ENCODE measurements around the gene ETV3.

DNA sequence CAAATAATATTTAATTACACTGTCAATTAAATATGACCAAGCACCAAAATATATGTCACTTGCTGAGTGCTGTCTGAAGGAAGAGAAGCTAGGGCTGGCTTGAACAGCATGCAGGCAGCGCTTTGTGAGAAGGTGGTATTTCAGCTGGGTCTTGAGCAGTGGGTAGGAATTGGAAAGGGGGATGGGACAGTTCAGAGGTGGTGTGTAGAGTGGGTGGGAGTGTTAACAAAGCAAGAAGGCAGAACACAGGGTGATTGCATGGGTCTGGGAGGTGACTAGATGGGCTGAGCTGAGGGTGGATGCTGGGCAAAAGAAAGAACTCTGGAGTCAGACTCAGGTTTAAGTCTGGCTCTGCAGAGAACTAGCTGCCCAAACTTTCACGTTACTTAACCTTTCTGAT lies 14.3 kb upstream of the ETV3 start:
- TF ChIP-seq POLR2A (IDR thresholded peaks at IDR 0.05): no peak
- TF ChIP-seq, protein P1, sequence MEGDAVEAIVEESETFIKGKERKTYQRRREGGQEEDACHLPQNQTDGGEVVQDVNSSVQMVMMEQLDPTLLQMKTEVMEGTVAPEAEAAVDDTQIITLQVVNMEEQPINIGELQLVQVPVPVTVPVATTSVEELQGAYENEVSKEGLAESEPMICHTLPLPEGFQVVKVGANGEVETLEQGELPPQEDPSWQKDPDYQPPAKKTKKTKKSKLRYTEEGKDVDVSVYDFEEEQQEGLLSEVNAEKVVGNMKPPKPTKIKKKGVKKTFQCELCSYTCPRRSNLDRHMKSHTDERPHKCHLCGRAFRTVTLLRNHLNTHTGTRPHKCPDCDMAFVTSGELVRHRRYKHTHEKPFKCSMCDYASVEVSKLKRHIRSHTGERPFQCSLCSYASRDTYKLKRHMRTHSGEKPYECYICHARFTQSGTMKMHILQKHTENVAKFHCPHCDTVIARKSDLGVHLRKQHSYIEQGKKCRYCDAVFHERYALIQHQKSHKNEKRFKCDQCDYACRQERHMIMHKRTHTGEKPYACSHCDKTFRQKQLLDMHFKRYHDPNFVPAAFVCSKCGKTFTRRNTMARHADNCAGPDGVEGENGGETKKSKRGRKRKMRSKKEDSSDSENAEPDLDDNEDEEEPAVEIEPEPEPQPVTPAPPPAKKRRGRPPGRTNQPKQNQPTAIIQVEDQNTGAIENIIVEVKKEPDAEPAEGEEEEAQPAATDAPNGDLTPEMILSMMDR (IDR thresholded peaks at IDR 0.05 in 4 of 5, conservative IDR thresholded peaks at IDR 0.05 in 1 of 5): no peak

Data from gastrocnemius medialis (tissue), 4 donors.